Measurements from ENCODE around the gene IGLL5.

The IGLL5 gene

DNA sequence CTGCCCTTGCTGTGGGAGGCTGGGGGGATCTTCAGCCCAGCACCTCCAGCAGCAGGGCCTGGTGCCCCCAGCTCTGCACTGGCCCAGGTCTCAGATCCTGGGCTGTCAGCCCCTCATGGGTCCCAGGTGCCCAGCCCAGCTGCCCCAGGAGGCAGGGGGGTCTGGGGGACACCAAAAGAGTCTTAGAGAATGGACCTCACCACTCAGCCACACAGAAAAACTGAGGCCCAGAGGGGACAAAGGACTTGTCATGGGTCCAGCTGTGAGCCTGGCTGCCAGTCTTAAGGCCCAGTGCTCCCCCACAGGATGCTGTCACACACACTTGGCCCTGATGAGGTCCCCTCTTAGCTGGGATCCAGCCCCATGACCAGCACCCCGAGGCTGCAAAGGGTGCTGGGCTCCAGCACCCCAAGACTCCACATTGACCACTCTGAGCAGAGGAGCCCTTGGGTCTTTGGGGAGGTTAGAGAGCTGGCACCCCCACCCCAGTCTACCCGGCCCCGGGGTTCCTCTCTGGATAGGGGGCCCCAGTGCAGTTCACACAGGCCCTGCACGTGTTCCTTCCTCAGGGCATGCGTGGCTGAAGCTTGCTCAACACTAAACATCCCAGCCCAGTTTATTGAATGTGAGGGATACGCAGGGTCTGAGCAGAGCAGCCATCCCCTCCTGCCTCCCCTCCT, 54.4 kb downstream of the IGLL5 start:
- Histone ChIP-seq H3K4me3 (ENCODE audit: insufficient read depth in 1 of 2, low read depth in 1 of 2, low read length in 2 of 2) (no peak overlapping the region), H3K9me3 (ENCODE audit: control insufficient read depth, low read length) (no peaks in the 10 kb centered on the region), H3K27me3 (ENCODE audit: control insufficient read depth in 1 of 2, insufficient read depth in 1 of 2, low read length in 2 of 2) (peaks cover 7 to 56% of the 10 kb centered on the region in 2 experiments), H2BK12ac (ENCODE audit: low read length in 2 of 2) (no peak overlapping the region), H4K8ac (ENCODE audit: low read length) (no peak overlapping the region), H3K27ac (ENCODE audit: low read length, poor library complexity, severe bottlenecking) (no peak overlapping the region), H2AK5ac (ENCODE audit: low read length, severe bottlenecking) (no peak overlapping the region), H3K4ac (ENCODE audit: low read depth in 1 of 2, low read length in 2 of 2) (no peak overlapping the region), H2AFZ (ENCODE audit: low read depth, low read length) (no peak overlapping the region), H3K9ac (ENCODE audit: low read length) (no peak overlapping the region), H3K36me3 (ENCODE audit: control insufficient read depth in 1 of 2, insufficient read depth in 2 of 2, low read depth in 1 of 2, low read length in 2 of 2) (no peaks in the 10 kb centered on the region), H3K4me2 (ENCODE audit: low read length, poor library complexity, severe bottlenecking) (no peak overlapping the region), H2BK15ac (ENCODE audit: low read depth, poor library complexity, severe bottlenecking) (no peak overlapping the region), H3K4me1 (ENCODE audit: control insufficient read depth, insufficient read depth, low read depth, low read length) (no peaks in the 10 kb centered on the region), H3K79me1 (replicated peaks; ENCODE audit: low read length, poor library complexity, severe bottlenecking) (no peaks in the 10 kb centered on the region), H2BK120ac (ENCODE audit: low read depth, low read length) (no peak overlapping the region), H4K91ac (ENCODE audit: low read length) (no peak overlapping the region), H3K23ac (ENCODE audit: low read length in 2 of 2) (no peak overlapping the region), H3K14ac (ENCODE audit: low read length in 2 of 2) (no peak overlapping the region), H3K18ac (ENCODE audit: low read depth in 1 of 2, low read length in 2 of 2) (no peak overlapping the region), H2BK5ac (ENCODE audit: low read depth, low read length, poor library complexity, severe bottlenecking) (no peak overlapping the region)
- 67% methylated on average over 6 of the region's 6 CpGs for WGBS
- DNase-seq = no peak

DNA sequence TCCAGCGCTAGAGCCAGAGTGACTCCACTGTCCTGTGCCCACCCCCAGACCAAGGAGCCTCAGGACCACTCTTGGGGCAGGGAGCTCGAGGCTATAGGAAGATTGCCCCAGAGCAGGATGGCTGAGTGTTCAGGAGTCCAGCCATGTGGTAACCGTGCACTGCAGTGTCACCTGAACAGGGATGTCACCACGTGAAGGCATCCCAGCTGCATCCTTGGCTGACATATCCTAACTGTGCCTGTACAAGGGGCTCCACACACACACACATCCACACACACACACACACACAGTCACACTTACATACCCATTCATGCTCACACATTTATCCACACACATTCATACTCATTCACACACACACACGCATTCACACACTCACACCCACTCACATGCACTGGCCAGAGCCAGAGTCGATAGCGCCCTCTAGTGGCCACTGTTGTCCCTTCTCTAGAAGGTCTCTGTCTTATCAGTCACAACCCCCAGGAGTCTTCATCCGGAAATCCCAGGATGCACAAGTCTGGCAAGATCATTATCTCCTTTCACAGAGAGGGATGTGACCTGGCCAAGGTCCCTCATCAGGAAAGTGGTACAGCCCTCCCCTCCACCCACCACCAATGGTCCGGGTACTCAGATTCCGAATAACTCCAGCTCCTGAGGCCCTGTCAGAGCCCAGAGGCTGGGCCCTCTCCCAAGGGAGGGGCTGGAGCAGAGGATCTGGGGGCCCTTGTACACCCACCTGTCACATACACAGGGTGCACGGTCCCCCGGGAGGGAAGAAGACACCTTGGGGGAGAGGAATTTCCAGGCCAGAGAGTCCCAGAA, 55.1 kb downstream of the IGLL5 start:
- H2BK12ac ChIP-seq (ENCODE audit: low read length in 2 of 2) = no peak overlapping the region
- H2BK5ac ChIP-seq (ENCODE audit: low read depth, low read length, poor library complexity, severe bottlenecking) = no peak overlapping the region
- H2AK5ac ChIP-seq (ENCODE audit: low read length, severe bottlenecking) = no peak overlapping the region
- no peak overlapping the region for H2BK120ac ChIP-seq (ENCODE audit: low read depth, low read length)
- no peak overlapping the region for H3K4ac ChIP-seq (ENCODE audit: low read depth in 1 of 2, low read length in 2 of 2)
- no peak overlapping the region for H3K9ac ChIP-seq (ENCODE audit: low read length)
- H3K27me3 ChIP-seq (ENCODE audit: control insufficient read depth in 1 of 2, insufficient read depth in 1 of 2, low read length in 2 of 2) = peaks cover 7 to 50% of the 10 kb centered on the region in 2 experiments
- H4K91ac ChIP-seq (ENCODE audit: low read length) = peak overlapping the region; percentile 22
- H3K4me1 ChIP-seq (ENCODE audit: control insufficient read depth, insufficient read depth, low read depth, low read length) = no peaks in the 10 kb centered on the region
- H3K18ac ChIP-seq (ENCODE audit: low read depth in 1 of 2, low read length in 2 of 2) = no peak overlapping the region
- H3K14ac ChIP-seq (ENCODE audit: low read length in 2 of 2) = no peak overlapping the region
- no peak overlapping the region for H2BK15ac ChIP-seq (ENCODE audit: low read depth, poor library complexity, severe bottlenecking)
- H3K23ac ChIP-seq (ENCODE audit: low read length in 2 of 2) = no peak overlapping the region
- DNase-seq = peak; percentile 6
- WGBS = 48% methylated on average over 10 of the region's 12 CpGs
- H3K36me3 ChIP-seq (ENCODE audit: control insufficient read depth in 1 of 2, insufficient read depth in 2 of 2, low read depth in 1 of 2, low read length in 2 of 2) = no peaks in the 10 kb centered on the region
- no peak overlapping the region for H3K27ac ChIP-seq (ENCODE audit: low read length, poor library complexity, severe bottlenecking)
- no peak overlapping the region for H3K4me3 ChIP-seq (ENCODE audit: insufficient read depth in 1 of 2, low read depth in 1 of 2, low read length in 2 of 2)
- H3K79me1 ChIP-seq (replicated peaks; ENCODE audit: low read length, poor library complexity, severe bottlenecking) = no peaks in the 10 kb centered on the region
- H3K9me3 ChIP-seq (ENCODE audit: control insufficient read depth, low read length) = no peaks in the 10 kb centered on the region
- no peak overlapping the region for H2AFZ ChIP-seq (ENCODE audit: low read depth, low read length)
- no peak overlapping the region for H3K4me2 ChIP-seq (ENCODE audit: low read length, poor library complexity, severe bottlenecking)
- H4K8ac ChIP-seq (ENCODE audit: low read length) = no peak overlapping the region

DNA sequence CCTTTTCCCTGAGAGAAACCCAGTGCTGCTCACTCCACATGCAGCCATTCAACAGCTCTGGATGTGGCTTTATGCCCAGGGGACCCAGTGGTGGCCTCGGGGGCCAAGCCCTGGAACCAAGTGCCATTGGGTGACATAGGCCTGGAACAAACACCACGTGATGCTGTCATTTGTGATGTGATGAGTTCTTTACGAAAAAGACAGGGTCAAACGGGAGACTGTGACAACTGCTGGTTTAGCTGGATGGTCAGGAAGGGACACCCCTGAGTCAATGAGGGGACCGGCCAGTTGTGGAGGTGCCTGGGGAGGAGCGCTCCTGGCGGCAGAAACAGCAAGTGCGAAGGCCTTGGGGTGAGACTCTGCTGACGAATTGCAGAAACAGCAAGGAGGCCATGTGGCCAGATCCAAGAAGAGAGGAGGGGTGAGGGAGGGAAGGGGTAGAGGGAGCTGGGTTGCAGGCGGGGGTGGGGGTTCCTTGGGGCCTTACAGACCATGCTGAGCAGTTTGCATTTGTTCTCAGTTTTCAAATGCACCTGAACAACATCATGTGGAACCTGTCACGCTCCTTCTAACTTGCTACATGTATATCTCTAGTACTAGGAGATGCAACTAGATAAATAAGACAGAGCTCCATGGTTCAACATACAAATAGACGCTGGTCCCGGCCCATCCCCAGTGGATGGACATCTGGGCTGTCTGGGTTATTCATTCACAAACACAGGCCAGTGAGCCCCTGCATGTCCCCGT, 56.1 kb downstream of the IGLL5 start:
- H4K91ac ChIP-seq (ENCODE audit: low read length) = no peak overlapping the region
- H4K8ac ChIP-seq (ENCODE audit: low read length) = no peak overlapping the region
- no peak overlapping the region for H2BK120ac ChIP-seq (ENCODE audit: low read depth, low read length)
- H3K18ac ChIP-seq (ENCODE audit: low read depth in 1 of 2, low read length in 2 of 2) = no peak overlapping the region
- no peak overlapping the region for H3K23ac ChIP-seq (ENCODE audit: low read length in 2 of 2)
- no peak overlapping the region for H3K9ac ChIP-seq (ENCODE audit: low read length)
- H2BK12ac ChIP-seq (ENCODE audit: low read length in 2 of 2) = no peak overlapping the region
- no peaks in the 10 kb centered on the region for H3K9me3 ChIP-seq (ENCODE audit: control insufficient read depth, low read length)
- H2BK5ac ChIP-seq (ENCODE audit: low read depth, low read length, poor library complexity, severe bottlenecking) = no peak overlapping the region
- no peak overlapping the region for H3K14ac ChIP-seq (ENCODE audit: low read length in 2 of 2)
- DNase-seq = no peak
- 75% methylated on average over 14 of the region's 14 CpGs for whole genome bisulfite sequencing
- H2AK5ac ChIP-seq (ENCODE audit: low read length, severe bottlenecking) = no peak overlapping the region
- no peaks in the 10 kb centered on the region for H3K79me1 ChIP-seq (replicated peaks; ENCODE audit: low read length, poor library complexity, severe bottlenecking)
- no peak overlapping the region for H3K4me2 ChIP-seq (ENCODE audit: low read length, poor library complexity, severe bottlenecking)
- peaks cover 7 to 41% of the 10 kb centered on the region in 2 experiments for H3K27me3 ChIP-seq (ENCODE audit: control insufficient read depth in 1 of 2, insufficient read depth in 1 of 2, low read length in 2 of 2)
- no peak overlapping the region for H3K27ac ChIP-seq (ENCODE audit: low read length, poor library complexity, severe bottlenecking)
- H2AFZ ChIP-seq (ENCODE audit: low read depth, low read length) = no peak overlapping the region
- H3K36me3 ChIP-seq (ENCODE audit: control insufficient read depth in 1 of 2, insufficient read depth in 2 of 2, low read depth in 1 of 2, low read length in 2 of 2) = no peaks in the 10 kb centered on the region
- no peak overlapping the region for H3K4ac ChIP-seq (ENCODE audit: low read depth in 1 of 2, low read length in 2 of 2)
- H2BK15ac ChIP-seq (ENCODE audit: low read depth, poor library complexity, severe bottlenecking) = no peak overlapping the region
- no peaks in the 10 kb centered on the region for H3K4me1 ChIP-seq (ENCODE audit: control insufficient read depth, insufficient read depth, low read depth, low read length)
- H3K4me3 ChIP-seq (ENCODE audit: insufficient read depth in 1 of 2, low read depth in 1 of 2, low read length in 2 of 2) = no peak overlapping the region

All from mesenchymal stem cell (in vitro differentiated cells and primary cell).